WI38 (cell line): ENCODE results near the gene KAT6B.

Experiments
- H3K4me3 ChIP-seq: 2 replicates; pipeline ENCODE4 v1.5.1; 2011; ENCODE audit warnings: low read depth, mild to moderate bottlenecking, control low read depth, low read length
- TF ChIP-seq, protein P1 (sequence below): IDR thresholded peaks from 2 replicates; pipeline ENCODE4 v1.5.1; 2012; ENCODE audit warnings: low read depth, mild to moderate bottlenecking, control low read depth, low read length

The KAT6B gene

DNA sequence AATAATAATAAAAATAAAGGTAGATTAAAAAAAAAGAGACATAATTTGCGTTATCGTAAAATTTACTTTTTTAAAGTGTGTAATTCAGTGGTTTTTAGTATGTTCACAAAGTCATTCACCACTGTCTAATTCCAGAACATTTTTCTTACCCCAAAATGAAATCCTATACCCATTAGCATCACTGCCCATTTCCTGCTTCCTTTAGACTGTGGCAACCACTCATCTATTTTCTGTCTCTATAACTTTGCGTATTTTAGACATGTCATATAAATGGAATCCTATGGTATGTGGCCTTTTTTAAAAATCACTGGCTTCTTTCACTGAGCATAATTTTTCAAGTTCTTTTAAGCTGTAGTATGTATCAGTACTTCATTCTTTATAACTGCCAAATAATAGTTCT is 53.6 kb downstream of the KAT6B start:
- no peak overlapping the region for H3K4me3 ChIP-seq
- TF ChIP-seq, protein P1, sequence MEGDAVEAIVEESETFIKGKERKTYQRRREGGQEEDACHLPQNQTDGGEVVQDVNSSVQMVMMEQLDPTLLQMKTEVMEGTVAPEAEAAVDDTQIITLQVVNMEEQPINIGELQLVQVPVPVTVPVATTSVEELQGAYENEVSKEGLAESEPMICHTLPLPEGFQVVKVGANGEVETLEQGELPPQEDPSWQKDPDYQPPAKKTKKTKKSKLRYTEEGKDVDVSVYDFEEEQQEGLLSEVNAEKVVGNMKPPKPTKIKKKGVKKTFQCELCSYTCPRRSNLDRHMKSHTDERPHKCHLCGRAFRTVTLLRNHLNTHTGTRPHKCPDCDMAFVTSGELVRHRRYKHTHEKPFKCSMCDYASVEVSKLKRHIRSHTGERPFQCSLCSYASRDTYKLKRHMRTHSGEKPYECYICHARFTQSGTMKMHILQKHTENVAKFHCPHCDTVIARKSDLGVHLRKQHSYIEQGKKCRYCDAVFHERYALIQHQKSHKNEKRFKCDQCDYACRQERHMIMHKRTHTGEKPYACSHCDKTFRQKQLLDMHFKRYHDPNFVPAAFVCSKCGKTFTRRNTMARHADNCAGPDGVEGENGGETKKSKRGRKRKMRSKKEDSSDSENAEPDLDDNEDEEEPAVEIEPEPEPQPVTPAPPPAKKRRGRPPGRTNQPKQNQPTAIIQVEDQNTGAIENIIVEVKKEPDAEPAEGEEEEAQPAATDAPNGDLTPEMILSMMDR = no peak

DNA sequence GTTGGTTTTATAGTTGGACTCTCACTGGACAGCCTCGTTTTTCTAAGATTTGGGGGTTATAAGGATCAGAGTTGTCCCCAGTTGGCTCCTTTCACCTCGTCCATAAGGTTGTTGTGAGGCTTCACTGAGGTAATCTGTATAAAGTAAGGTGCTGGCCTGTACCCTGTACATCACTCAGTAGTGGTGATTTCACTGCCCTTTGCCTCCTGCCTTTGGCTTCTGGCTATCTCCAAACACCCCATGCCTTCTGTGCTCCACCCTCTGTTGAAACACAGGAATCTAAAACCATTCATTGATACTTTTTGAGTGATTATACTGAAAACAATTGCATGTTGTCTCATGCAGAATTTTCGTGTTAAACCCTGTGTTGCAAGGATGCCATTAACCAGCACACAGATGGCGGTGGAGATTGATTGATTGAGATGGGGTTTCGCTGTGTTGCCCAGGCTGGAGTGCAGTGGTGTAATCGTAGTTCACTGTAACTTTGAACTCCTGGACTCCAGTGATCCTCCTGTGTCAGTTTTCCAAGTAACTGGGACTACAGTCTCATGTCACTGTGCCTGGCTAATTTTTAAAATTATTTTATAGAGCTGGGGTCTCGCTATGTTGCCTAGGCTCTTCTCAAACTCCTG is 55.0 kb downstream of the KAT6B start:
- TF ChIP-seq, protein P1 = no peak
- H3K4me3 ChIP-seq = no peak overlapping the region

DNA sequence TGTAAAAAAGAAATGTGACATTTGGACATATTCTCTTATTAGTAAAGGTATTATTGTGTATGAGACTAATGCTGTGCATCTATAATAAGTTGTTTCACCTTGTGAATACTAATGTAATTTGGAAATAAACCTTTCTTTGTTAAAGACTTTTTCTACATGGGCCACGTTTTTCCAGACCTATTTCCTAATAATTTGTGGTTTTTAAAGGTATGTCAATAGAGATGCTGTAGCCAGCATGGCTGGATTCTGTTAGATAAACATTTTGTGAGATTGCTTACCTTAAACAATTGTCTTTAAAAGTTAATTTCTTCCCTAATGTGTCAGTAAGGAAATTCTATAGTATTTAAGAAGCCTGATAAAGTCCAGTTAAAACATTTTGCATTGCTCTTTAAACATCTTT is 56.0 kb downstream of the KAT6B start:
- H3K4me3 ChIP-seq = no peak overlapping the region
- TF ChIP-seq, protein P1 = no peak

DNA sequence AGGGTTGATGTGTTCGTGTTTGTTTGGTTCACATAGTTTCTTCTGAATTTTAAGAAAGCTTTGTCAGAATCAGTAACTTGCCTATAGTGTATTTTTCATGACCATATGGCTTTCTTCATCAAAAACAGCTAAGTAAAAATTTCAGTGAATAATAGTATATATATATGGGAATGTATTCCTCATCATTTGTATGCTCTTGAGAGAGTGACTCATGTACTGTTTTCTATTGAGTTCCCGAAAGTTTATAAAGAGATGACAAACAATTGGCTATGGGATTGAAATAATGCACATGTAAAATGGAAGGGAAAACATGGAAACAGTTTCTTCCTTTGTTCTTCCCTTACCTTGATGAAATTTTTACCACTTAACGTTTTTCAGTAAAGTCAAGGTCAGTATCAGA is 56.4 kb downstream of the KAT6B start:
- TF ChIP-seq, protein P1 = no peak
- no peak overlapping the region for H3K4me3 ChIP-seq

DNA sequence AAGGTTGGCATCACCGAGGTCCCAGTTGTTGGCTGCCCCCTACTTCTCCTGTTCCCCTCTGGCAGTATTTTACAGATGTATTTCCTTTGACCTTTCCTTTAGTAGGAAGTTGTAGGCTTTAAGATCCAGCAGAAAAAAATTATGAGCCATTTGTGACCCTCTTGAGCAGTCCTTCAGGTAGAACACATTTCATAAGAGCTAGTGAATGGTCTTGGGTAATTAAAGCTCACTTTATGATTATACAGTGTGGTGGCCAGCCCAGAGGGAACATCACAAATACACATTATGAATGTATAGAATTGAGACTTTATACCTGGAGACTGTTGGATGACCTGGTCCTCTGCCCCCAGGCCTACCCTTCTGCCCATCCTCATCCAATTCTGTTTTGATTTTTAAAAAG is 57.0 kb downstream of the KAT6B start:
- TF ChIP-seq, protein P1 = no peak
- no peak overlapping the region for H3K4me3 ChIP-seq

DNA sequence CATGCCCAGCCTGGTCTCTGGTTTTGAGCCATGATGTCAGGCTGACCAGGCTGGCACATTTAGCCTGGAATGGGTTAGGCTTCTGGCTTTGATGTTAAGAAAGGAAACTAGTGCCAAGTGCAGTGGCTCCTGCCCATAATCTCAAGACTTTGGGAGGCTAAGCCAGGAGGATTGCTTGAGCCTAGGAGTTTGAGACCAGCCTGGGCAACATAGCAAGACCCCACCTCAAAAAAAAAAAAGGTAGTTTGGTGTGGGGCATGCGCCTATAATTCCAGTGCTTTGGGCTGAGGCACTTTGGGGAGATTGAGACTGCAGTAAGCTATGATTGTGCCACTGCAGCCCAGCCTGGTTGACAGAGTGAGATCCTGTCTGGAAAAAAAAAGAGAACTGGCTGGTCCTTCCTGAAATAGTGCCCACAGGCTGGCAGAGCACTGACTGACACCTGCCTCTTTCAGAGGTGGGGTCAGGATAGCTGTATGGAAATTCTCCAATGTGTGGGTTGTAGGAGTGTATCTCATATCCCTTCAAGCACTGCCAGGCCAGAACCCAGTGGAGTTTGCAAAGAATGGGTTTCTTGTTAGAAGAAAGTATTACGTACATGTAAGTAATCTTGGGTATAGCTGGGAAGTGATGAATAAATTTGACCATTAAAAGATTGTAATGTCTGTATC is 61.3 kb downstream of the KAT6B start:
- H3K4me3 ChIP-seq = no peak overlapping the region
- TF ChIP-seq, protein P1 = no peak

DNA sequence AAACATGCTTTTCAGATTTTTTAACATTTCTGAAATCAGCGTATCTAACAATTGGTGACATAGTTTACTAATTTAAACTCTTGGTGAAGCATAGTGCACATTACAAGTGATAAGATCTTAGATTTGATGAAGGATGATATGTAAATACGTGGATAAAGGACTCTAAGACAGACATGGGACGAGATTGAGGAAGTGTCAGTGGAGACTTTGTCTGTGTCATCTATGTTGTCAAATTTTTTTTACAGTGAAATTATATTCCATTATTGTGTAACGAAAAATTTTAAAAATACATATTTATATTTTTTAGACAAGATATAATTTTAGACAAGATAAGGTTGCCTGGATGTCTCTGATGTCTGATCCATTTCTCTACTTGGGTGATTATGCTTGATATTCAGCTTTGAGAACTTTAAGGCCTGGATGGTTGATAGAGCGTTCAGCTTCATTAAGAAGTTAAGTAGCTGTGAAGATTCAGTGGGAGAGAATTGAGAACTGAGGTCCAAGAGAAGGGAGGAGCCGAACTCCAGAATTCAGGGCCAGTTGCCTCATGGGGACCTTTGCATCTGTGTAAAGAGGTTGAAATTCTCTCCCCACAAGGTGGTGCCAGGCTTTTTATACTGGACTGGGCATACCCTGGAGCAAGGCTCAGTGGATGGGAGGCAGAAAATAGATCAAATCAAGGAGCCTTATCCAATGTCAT is 62.7 kb downstream of the KAT6B start:
- TF ChIP-seq, protein P1 = no peak
- no peak overlapping the region for H3K4me3 ChIP-seq
